ENCODE measurements around the gene KCTD1. TPM values are rescaled to one million over a fixed set of nuclear protein-coding genes. Genes with fewer than 3 reads are reported as not detected.

KCTD1 gene
- total and polyA plus RNA-seq, 2 of the 4 experiments (the other 2 are of a cell fraction), result 5.0 to 5.8 TPM

- TF ChIP-seq RCOR1 (IDR thresholded peaks at IDR 0.05; ENCODE audit: insufficient replicate concordance, low read length), result no peak
These were observed 45.3 kb upstream of the KCTD1 start (continued) for GRCh38 chr18:26593365-26594320.

GRCh38 chr18:26584745-26585144, 36.4 kb upstream of the KCTD1 start:
- no peak overlapping the region for H2BK5ac ChIP-seq (ENCODE audit: low read depth, low read length, poor library complexity, severe bottlenecking)
- 63% methylated on average over 2 of the region's 6 CpGs; no CpG with 5 or more reads in 1 of the 2 experiments for WGBS, 2 experiments (ENCODE audit: extremely low coverage in 2 of 2, insufficient read length in 1 of 2)
- H4K20me1 ChIP-seq (ENCODE audit: insufficient read depth, low read length), result no peaks in the 10 kb centered on the region
- H3K4me3 ChIP-seq (ENCODE audit: insufficient read depth, low read depth, low read length), result no peak overlapping the region
- H2BK120ac ChIP-seq (ENCODE audit: low read depth, low read length), result no peak overlapping the region
- ChIA-PET CTCF (no interaction called here), POLR2A (ENCODE audit: unreplicated experiment) (no interaction called here)
- H3K56ac ChIP-seq (ENCODE audit: extremely low read depth, insufficient read depth, low read length), result no peak overlapping the region
- TF ChIP-seq SMC3 (IDR thresholded peaks at IDR 0.05; ENCODE audit: low read depth, low read length) (no peak), MAZ (IDR thresholded peaks at IDR 0.05; ENCODE audit: borderline replicate concordance, low read depth, low read length) (no peak), CHD1 (IDR thresholded peaks at IDR 0.05; ENCODE audit: low read depth, low read length) (no peak), FOS (IDR thresholded peaks at IDR 0.05; ENCODE audit: low read depth, low read length) (no peak), RAD21 (IDR thresholded peaks at IDR 0.05; ENCODE audit: low read length) (no peak), RFX5 (IDR thresholded peaks at IDR 0.05; ENCODE audit: low read depth, low read length) (no peak), CTCF (conservative IDR thresholded peaks at IDR 0.05; ENCODE audit: low read depth, low read length) (no peak), MXI1 (IDR thresholded peaks at IDR 0.05; ENCODE audit: borderline replicate concordance, low read depth, low read length) (no peak)
- no peaks in the 10 kb centered on the region for H3K4me1 ChIP-seq (ENCODE audit: control insufficient read depth, insufficient read depth, low read length)
- no peak for ATAC-seq (ENCODE audit: low read depth)
- in situ Hi-C loops (cut with MboI; ENCODE audit: low sequenced_read_pairs) (no loop called here), intact Hi-C loops (cut with micrococcal nuclease) (no loop called here), dilution Hi-C loops (cut with HindIII; ENCODE audit: low sequenced_read_pairs, unreplicated experiment) (no loop called here)
- BruUV-seq (replicated peaks), result no TSS peak
- no peak overlapping the region for H3K9ac ChIP-seq (ENCODE audit: low read depth, low read length)
- no peak overlapping the region for H2BK20ac ChIP-seq (ENCODE audit: low read depth, low read length)
- no peak overlapping the region for H2BK15ac ChIP-seq (ENCODE audit: low read depth, low read length)
- no peaks in the 10 kb centered on the region for H3K9me1 ChIP-seq (ENCODE audit: insufficient read depth, low read length)
- H3K27me3 ChIP-seq (ENCODE audit: control insufficient read depth, insufficient read depth, low read length), result no peaks in the 10 kb centered on the region; the same call in 1 of the 2 replicates
- no peak overlapping the region for H2AK5ac ChIP-seq (ENCODE audit: low read depth, low read length)
- H4K91ac ChIP-seq (ENCODE audit: insufficient read depth, low read depth, low read length), result no peak overlapping the region
- H3K18ac ChIP-seq (ENCODE audit: low read depth, low read length), result no peak overlapping the region
- H3K36me3 ChIP-seq (ENCODE audit: control insufficient read depth, insufficient read depth, low read length), result no peaks in the 10 kb centered on the region
- H3K4ac ChIP-seq (ENCODE audit: low read depth, low read length), result no peak overlapping the region
- H4K5ac ChIP-seq (ENCODE audit: low read depth, low read length), result no peak overlapping the region
- H3K79me1 ChIP-seq (ENCODE audit: low read depth in 1 of 2, low read length in 2 of 2), result no peaks in the 10 kb centered on the region
- no peak overlapping the region for H2AFZ ChIP-seq (replicated peaks; ENCODE audit: low read length, poor library complexity)
- no peak overlapping the region for H3K27ac ChIP-seq (ENCODE audit: insufficient read depth, low read length)
- H3K9me3 ChIP-seq (ENCODE audit: control insufficient read depth, insufficient read depth, low read length), result no peaks in the 10 kb centered on the region
- no peak overlapping the region for H4K8ac ChIP-seq (ENCODE audit: low read depth in 2 of 2, low read length in 2 of 2)
- DNase-seq, result no peak
- no peak overlapping the region for H3K14ac ChIP-seq (replicated peaks; ENCODE audit: low read depth, low read length)
- no peak overlapping the region for H2AK9ac ChIP-seq (replicated peaks; ENCODE audit: low read depth, low read length, poor library complexity)
- no peak overlapping the region for H3K23ac ChIP-seq (ENCODE audit: low read depth, low read length)
- no peak overlapping the region for H3K4me2 ChIP-seq (ENCODE audit: low read depth, low read length)
